Suprapubic skin (tissue), 4 donors: ENCODE results near the gene STIM1.

ENCODE experiments used
- CTCF ChIP-seq, 2 donors: fragments of 200-600 bp in 1 of 2; fragments of 450-650 bp in 1 of 2; sonication (generic) in 1 of 2; IDR thresholded peaks; one replicate each; pipeline ENCODE4 v1.5.1; 2016 to 2019; ENCODE audit warnings: antibody characterized with exemption in 2 of 2, mild to moderate bottlenecking in 1 of 2, moderate library complexity in 1 of 2
- EP300 ChIP-seq: sonication (generic); formaldehyde crosslinking; IDR thresholded peaks from one replicate; pipeline ENCODE4 v1.6.1; 2017; ENCODE audit warnings: antibody characterized with exemption
- POLR2A ChIP-seq, 2 donors: fragments of 450-650 bp; IDR thresholded peaks; one replicate each; pipeline ENCODE4 v1.6.1; 2017; ENCODE audit warnings: antibody characterized with exemption in 2 of 2, mild to moderate bottlenecking in 2 of 2, moderate library complexity in 2 of 2
- POLR2AphosphoS5 ChIP-seq, 3 donors: sonication (generic); formaldehyde crosslinking; IDR thresholded peaks; one replicate each; pipeline ENCODE4 v1.6.1; 2017; ENCODE audit warnings: antibody characterized with exemption in 3 of 3

GRCh38 chr11:3853899-3854659 is 1.4 kb upstream of the STIM1 start:
- no peak for TF ChIP-seq CTCF (IDR thresholded peaks at IDR 0.05)
- no peak for TF ChIP-seq POLR2A (IDR thresholded peaks at IDR 0.05)
- peak in 1 of 3 donors; percentile 18 for TF ChIP-seq POLR2AphosphoS5 (IDR thresholded peaks at IDR 0.05)
- TF ChIP-seq EP300 = no peak
